Skin of body (tissue), 2 donors: ENCODE data around the gene DACT2. TPM values are rescaled to one million over a fixed set of nuclear protein-coding genes. Genes with fewer than 3 reads are reported as not detected.
"Not testable (repeated sequence)": the region's sequence is repeated elsewhere in the genome, so short reads cannot be mapped to it uniquely, and the experiment has no call there.

ENCODE experiments used
- DNase-seq: peaks from one replicate; lab custom pipeline; 2025; lab: John Stamatoyannopoulos, UW
- total RNA-seq: library from RNA; depleted of rRNA; stranded (reverse); fragments of >200 nt; gene quantifications from one replicate; pipeline ENCODE4 v1.2.3, GENCODE V29; 2014

Gene DACT2
- total RNA-seq, 1 donor from 2014 or later, result 2.6 TPM

DNA sequence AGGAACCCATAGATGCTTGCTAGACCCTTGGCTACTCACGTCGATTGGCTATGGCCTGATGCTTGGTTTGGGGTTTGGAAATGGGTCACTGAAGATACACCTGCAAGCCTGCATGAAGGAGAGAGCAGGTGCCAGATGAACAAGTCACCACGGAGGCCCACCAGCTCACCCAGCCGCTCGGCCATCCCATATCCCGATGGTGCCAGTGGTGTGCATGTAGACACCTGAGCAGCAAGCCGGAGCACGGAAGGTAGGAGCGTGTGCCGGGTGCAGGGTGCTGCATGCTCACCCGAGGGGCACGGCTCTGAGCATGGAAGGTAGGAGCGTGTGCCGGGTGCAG lies 35.9 kb downstream of the DACT2 start:
- DNase-seq, result no peak

DNA sequence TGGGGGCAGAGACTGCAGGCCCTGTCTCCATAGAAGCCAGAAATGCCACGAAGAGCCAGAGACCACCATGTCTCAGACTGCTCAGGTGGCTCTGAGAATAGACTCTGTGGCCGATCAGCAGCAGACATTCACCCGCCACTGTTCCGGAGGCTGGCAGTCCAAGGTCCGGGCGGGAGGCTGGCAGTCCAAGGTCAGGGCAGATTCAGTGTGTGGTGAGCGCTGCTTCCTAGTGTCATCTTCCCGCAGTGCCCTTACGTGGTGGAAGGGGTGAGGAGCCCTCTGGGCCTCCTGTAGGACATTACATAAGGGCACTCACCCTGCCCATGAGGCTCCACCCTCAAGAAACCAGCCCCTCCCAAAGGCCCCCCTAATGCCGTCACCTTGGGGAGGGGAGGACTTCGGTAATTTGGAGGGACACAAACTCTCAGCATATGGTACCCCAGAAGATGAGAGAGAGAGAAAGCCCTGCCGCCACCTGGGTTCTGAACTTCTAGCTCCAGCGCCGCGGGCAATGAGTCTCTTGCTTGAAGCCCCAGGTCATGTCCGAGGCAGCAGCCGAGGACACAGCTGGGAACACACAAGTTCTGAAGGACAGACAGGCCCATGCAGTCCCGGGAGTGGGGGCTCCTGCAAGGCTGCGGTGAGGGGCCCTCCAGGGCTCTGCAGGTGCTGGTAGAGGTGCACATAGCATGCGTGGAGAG lies 36.4 kb downstream of the DACT2 start:
- no peak for DNase-seq

DNA sequence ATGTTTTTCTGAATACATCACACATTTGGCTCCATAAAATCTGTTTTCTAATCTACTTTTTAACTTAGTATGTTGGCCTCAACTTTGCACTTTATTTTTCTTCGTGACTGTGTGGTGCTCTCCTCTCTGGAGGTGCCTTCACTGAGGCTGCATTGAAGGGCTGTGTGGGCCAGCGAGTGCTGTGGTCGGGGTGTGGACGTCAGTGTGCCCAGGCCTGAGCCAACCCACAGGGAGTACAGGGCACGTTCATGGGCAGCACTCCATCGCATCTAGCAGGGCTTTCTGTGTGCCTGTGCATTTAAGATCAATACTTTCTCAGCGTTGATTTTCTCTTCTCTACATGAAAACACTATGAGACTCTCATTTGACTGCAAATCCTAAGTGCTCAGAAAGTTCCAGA lies 37.8 kb downstream of the DACT2 start:
- DNase-seq, result no peak

GRCh38 chr6:168281314-168281713 lies 38.3 kb downstream of the DACT2 start:
- not testable (repeated sequence) for DNase-seq

DNA sequence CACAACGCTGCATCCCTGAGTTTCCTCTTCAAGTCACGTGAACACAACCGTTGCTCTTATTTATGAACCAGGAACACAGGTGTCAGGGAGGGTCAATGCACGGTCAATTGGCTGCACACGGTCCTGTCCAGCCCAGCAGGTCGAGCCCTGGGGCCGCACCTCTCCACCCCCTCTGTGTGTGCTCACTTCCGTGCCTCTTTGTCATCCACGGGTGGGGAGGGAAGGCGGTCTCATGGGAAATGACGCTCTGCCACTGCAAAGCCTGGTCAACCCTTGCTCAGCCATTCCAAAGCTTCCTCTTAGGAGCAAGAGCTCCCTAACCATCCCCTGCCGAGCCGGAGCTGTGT lies 38.7 kb downstream of the DACT2 start:
- DNase-seq, result no peak

DNA sequence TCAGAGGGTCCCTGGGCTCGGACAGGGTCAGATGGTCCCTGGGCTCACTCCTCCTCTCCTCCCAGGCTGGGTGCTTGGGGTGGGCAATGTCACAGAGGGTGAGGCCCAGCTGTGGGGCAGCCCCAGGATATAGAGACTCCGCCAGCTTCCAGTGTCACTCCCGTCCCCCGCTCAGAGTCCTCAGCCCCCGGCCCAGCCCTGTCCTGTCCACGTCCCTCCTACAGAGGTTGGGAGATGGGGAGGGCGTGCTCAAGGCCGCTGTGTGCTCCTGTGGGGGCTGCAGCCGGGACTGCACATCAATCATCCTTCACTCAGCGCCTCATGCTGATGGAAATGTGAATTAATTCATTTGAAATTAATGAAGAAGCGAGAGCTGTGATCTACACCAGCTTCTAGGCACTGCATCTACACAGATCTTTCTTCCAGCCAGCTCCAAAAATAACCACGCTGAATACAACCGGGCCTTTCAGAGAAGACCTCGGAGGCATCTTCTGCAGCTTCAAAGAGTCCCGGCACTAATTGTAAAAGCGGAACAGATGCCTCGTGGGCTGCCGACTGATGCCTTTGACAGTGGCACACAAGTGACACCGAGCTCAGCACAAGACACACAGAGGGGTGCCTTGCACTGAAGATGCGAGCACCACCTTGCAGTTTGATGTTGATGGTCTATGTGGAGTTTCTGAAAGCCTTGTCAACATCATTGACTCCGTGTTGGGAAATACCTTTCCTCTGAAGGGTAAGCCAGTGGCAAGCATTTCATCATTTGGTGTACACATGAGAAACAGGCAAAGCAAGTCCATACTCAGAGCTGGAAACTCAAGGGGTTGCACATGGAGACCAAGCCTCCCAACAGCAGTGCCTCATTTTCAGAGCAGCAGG lies 39.3 kb downstream of the DACT2 start:
- no peak for DNase-seq

GRCh38 chr6:168279403-168279935 lies 40.1 kb downstream of the DACT2 start:
- no peak for DNase-seq

- DNase-seq, result no peak
Measured at GRCh38 chr6:168278904-168279303, 40.7 kb downstream of the DACT2 start.

DNA sequence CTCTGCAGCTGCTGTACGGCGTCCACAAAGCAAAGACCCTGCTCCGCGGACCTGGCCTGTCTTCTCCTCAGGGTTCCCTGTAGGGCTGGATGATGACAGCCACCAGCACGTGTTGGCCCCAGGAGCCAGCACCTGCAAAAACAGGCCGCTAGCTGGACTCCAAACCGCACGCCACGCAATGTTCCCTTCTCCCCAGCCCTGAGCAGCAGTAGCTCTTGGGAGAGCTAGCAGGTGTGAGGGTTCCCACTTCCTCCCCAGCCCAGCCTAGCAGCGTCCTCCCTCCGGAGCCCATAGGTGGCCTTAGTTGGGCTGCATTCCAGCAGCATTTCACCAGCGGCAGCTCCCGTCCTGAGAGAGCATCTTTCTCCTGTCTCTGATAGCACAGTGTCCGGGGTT lies 42.3 kb downstream of the DACT2 start:
- DNase-seq, result no peak

DNA sequence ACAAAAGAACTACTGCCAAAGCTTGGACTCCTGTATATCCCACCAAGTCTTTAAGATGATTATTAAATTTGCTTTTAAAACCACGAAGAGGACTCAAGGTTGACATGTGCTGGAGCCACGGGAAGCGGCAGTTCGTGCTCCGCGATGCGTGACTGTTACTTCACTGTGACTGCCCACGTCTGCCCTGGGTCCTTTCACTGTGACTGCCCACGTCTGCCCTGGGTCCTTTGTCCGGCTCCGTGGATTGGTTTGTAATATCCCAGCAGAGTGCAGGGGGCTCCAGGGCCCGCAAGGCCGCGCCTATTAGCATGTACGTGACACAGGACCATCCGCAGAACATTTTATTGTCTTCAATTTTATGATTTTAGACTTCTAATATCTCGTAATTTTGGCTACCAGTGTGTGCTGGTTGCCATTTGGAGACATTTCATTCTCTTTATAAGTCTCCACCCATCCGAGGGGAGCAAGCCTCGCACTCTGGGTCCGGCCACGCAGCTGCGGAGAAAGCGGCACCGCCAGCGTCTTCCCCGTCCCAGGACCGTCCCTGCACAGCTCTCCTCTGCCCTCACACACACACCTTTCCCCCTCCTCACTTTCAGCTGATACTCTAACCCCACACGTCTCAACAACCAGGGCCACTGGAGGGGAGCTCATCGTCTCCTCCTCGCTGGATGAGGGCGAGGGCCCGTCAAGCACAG lies 42.9 kb downstream of the DACT2 start:
- no peak for DNase-seq

- DNase-seq, result no peak
Measured at GRCh38 chr6:168275168-168275567, 44.4 kb downstream of the DACT2 start.

- DNase-seq, result no peak
Measured at GRCh38 chr6:168274037-168274952, 45.3 kb downstream of the DACT2 start.

DNA sequence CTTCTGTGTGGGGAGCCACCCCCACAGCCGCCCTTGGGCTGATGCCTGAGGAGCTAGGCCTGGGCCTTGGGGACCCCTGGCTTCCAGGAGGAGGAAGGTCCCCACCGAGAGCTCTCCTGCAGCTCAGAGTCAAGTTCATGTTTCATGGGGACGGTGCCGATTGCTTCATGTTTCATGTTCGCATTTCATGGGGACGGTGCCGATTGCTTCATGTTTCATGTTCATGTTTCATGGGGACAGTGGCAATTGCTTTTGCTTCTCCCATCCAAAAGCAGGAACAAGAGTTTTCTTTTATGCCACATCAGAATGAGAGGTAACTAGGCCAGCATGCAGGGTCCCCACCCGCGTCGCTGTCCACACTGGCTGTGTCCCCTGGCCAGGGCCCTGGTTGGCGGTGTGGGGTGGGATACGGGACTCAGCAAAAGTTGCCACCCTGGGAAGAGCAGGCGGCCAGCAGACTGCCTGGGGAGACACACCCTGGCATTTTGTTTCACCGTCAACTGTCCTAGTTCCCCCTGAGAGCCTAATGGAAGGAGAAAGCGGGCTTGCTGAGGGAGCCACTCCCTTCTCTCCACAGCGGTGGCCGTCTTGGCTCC lies 46.0 kb downstream of the DACT2 start:
- no peak for DNase-seq

GRCh38 chr6:168272415-168273325 lies 46.9 kb downstream of the DACT2 start:
- no peak for DNase-seq

GRCh38 chr6:168270274-168271172 lies 49.1 kb downstream of the DACT2 start:
- no peak for DNase-seq

DNA sequence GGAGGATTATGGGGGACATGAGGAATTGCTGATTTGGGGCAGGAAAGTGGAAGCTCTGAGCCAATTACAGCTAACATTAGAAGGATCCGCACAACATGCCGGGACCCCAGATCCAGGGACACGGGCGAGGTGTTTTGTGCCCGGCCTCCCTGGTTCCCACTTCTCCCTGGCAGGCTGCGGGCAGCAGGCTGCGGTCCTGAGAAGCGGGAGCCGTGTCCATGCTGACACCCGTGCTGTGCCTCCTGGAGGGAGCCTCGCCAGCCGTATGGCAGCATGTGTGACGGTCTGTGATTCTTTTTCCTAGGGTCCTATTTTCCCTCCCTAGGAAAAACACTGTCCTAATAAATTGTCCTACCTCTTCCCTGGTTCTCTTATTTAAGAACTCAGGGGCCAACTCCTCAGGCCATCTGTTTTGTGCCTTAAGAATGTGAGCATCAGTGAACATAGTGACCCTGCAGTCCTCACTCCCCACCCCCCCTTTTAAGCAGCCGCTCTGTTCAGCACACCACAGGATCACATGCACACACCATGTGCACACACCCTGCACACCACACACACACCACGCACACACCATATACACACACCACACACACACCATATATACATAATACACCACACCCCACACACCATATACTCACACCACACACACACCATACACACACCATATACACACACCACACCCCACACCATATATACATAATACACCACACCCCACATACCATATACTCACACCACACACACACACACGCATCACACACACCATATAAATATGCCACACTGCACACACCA lies 49.9 kb downstream of the DACT2 start:
- no peak for DNase-seq

DNA sequence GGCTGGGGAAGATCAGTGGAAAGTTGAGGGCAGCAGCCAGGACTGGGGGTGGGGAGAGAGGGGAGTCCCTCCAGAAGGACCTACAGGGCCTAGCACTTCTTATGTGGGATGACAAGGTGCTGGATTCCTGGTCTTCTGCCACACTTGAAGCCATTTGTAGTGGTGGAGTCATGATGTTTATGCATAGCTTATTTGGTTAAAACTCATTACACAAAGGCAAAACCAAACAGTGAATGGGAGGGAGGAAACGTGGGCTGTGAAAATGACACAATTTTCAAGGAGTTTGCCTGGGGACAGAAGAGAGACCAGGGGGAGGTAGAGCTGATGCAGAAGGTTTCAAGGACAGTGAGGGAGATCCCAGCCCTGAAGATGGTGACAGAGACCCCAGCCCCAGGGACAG lies 50.8 kb downstream of the DACT2 start:
- no peak for DNase-seq

GRCh38 chr6:168267779-168268178 lies 51.8 kb downstream of the DACT2 start:
- DNase-seq, result not testable (repeated sequence)
